Stimulated activated CD8-positive, alpha-beta memory T cell treated with anti-CD3 and anti-CD28 coated beads, Interleukin-2, amount 100 ng/mL, for 1 hour (primary cell): ENCODE results near the gene LIMK2.
"Not testable (repeated sequence)": the region's sequence is repeated elsewhere in the genome, so short reads cannot be mapped to it uniquely, and the experiment has no call there.

Experiments used
- DNase-seq, 2 donors: peaks; one replicate each; pipeline ENCODE4 v3.0.0-alpha.2; 2020; ENCODE audit warnings: low read depth in 2 of 2

LIMK2 gene

DNA sequence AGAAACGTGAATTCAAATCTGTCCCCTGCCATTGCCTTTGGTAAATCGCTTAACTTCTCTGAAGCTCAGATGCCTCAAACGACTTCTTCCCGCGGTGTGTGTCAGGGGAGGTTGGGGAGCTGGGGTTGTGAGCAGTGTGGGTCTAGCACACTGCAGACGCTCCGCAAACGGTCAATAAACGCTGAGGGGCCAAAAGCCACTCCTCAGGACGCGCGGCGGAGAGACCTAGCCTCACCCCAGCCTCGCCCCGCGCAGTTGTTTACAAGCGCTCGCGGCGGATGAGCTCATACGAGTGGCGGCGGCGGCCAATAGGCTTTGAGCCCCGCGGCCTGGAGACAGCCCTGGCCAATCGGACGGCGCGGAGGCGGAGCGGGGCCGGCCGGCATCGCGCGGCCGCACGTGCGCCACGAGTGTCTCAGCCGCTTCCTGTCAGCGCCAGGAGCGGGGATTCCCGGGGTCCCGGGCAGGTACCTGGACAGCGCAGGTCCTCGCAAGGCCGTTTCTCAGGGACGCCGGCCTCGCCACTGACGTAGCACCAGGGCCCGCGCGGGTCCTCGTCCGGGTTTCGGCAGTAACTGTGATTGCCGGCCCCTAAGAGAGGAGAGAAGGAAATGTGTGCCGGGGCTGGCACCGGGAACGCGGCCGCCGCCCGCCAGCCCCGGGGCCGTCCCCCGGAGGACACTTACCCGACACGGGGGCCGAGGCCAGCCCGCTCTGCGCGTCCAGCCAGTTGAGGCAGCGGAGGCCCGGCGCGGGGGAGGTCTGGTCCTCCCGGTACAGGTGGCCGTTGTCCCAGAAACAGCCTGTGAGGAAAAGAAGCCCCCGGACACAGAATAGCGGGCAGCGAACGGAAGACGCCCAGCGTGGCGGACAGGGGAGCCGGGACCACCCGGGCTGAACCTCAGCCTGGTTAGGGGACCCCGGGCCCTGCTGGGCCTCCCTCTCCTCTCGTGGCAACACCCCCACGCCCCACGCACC, 78.7 kb downstream of the LIMK2 start:
- DNase-seq, result peak; percentile 89 to 92

DNA sequence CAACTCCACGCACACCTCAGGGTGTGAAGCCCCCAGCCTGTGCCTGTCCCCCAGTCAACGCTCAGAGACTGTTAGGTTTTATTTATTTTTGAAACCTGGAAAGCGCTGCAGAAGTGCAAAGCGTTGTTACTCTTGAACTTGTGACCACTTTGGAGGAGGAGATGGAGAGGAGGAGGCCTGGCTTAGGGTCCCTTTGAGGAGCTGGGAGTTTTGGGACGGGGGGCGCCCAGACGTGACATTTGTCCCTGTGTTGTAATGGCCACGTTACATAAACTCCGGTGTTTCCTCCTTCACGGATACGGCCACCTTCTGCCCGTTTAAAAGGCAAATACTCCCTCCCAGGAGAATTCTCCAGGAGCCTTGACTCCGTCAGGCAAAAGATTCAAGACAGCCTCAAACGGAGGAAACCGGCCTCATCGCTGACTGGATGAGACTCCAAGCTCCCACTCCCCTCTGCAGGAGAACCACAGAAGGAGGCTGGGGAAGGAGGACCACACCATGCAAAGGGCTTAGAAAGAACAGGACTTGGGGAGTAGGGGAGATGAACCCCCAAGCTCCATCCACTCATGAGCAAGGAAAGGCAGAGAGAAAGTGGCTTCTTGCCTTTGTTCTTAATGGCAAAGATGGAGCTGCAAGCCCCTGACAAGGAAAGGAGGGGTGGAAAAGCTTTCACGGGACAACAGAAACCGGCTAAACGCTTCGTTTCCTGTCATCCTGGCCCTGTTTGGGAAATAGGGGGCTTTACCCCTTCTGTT, 79.6 kb downstream of the LIMK2 start:
- no peak for DNase-seq

DNA sequence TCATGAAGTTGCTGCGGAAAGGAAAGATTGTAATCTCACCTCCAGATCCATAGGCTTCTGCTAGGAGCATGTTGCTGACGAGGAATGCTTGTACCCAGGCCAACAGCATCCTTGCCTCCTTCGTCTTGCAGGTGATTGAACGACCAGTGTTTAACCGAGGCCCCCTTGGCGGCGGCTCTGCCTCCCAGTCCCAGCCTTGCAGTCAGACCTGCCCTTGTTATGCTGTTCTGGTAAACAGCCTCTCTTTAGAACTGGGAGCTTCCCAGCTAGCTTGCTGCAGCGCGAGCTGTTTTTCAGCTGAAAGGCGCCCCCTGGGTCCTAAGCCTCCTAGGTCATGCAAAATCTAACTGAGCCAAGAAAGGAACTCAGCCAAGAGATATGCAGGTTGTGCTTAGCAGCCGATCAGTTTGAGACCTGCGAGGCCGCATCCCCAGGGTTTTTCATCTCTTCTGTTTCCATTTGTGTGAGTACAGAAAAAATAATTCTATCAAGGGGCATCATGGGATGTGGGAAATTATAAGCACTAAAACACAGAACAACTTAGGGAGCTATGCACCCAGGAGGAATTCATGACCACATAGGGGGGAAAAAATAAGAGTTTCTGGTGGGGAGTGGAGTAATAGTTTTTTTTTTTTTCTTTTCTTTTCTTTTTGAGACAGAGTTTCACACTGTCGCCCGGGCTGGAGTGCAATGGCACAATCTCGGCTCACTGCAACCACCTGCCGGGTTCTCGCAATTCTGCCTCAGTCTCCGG, 80.3 kb downstream of the LIMK2 start, which contains the start of gene PIK3IP1:
Gene PIK3IP1, minus strand, starts transcription at position 253 of the 754 bp plus-strand sequence. Its CDS starts 144 bp downstream, at position 109.
- peak; percentile 71 to 78 for DNase-seq

DNA sequence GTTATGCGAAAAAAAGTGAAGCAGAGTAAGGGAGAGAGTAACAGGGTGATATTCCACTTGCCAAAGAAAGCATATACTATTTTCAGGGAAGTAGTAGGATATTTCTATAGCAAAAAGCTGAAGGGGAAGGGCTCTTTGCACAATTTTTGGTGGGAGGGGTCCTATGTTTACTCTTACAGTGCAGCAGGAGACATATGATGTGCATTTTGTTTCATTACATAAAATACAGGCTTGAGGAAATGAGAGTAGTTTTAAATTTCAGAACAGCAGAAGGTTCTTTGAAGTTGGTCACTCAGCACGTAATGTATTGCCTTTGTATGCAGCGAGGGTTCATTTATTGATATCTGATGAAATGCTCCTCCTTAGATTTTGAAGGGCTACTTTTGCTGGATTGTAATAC, 83.3 kb downstream of the LIMK2 start:
- no peak for DNase-seq

DNA sequence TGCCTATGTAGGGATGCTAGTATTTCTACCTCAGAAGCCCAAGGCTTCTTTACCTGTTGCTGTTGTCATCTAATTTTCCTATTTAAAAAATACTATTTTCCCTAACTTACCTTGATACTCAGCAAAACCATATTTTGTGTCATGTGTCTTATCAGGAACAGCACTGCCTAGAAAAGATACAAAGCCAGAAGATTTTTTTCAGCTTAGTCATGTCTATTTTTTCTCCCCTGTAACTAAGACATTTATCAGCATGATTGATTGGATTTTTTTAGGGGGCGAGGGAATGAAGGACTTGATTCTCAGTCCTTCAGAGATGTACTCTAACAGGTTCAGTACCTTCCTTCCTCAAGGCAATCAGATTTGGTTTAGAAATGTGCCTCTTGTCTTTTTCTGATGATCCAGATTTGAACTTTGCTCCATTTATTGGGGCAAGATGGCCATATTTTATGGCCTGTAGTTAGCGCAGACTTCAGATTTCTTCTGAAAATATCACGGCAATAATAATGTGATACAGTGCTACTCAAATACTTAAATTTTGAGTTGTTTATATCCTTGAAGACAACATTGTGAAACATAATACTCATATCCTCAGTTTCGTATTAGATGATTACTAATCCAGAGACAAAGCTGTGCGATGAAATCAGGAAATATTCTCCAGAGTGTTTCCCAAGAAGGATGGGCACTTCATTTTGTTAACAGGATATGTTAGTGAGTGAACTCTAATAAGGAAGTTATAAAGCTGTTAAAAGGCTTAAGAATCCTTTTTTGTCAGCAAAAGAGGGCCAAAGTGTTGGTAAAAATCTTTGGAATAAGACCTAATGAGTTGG, 83.9 kb downstream of the LIMK2 start:
- no peak for DNase-seq

DNA sequence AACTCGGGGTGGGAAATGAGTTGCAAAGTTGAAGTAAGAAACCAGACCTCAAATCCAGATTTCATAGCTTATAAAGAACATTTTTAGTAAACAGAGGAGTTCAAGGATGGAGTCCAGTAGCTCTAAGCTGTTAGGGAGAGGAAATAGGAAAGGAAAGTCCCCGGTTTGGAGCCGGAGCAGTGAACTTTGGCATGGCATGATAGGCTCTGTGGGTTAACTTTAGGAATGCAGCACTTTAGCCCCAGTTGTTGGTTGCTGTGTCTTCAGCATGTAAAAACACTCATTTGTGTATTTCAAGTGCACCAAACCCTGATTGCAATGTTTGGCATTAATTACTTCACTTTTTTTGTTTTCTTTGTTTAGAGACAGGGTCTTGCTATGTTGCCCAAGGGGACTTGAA, 88.8 kb downstream of the LIMK2 start:
- DNase-seq, result no peak

DNA sequence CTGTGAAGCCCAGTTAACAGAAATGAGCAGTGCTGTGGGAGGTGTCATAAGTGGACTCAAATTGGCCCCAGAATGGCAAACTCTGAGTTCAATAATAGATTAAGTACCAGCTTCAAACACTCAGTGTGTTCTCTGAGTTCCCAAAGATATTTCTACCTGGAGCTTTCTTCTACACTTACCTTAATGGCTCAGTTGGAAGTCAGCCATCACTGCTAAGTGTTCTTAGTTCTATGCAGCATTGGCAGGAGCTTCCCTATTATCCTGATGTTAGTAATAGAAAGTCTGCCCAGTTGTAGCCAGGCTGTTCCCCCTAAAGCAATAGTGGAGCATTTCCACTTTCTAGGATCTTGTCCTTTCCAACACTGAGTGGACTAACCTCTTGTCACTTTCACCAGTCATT, 89.9 kb downstream of the LIMK2 start:
- no peak for DNase-seq

DNA sequence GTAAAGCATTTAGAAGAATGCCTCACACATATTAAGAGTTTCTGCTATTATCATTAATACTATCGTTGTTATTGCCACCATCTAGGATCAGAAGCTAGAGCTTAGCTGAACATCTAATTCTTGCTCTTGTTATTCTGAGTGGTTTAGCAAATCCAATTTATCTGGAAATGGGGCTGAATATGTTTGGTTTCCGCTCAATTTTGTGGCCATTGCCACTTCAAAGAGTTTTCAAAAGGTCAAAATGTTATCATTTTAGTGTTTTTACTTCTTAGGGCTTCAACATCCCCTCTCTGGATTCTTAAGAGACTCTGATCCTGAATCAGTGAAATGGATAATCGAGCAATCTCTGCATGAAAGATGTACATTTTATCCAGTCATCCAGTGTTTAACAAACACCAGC, 90.4 kb downstream of the LIMK2 start:
- no peak for DNase-seq

DNA sequence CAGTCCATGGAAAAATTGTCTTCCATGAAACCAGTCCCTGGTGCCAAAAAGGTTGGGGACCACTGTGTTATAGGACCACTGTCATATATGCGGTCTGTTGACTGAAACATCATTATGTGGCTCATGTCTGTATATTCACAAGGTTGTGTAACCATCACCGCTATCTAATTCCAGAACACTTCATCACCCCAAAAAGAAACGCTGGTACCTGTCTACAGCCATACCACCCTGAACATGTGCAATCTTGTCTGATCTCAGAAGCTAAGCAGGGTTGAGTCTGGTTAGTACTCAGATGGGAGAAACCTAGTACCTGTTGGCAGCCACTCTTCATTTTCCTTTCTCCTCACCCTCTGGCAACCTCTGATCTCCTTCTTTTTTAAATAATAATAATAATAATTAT, 93.1 kb downstream of the LIMK2 start:
- no peak for DNase-seq

DNA sequence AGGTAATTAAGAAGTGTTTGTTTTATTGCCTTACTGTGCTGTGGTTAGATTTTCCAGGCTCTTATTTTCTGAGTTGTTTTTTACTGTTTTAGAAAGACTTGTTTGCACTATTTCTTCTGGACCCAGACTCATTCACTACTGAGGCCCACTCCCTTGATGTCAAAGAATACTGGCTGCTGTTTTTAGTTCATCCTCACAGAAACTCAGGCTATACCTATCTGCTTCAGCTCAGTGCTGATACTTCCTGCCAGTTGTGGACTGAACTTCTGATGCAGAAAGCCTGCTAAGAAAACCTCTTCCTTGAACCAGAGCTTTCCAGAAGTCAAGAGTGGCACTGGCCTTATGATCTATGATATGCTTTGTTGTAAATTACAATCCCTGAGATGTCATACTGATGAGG, 96.1 kb downstream of the LIMK2 start:
- no peak for DNase-seq

DNA sequence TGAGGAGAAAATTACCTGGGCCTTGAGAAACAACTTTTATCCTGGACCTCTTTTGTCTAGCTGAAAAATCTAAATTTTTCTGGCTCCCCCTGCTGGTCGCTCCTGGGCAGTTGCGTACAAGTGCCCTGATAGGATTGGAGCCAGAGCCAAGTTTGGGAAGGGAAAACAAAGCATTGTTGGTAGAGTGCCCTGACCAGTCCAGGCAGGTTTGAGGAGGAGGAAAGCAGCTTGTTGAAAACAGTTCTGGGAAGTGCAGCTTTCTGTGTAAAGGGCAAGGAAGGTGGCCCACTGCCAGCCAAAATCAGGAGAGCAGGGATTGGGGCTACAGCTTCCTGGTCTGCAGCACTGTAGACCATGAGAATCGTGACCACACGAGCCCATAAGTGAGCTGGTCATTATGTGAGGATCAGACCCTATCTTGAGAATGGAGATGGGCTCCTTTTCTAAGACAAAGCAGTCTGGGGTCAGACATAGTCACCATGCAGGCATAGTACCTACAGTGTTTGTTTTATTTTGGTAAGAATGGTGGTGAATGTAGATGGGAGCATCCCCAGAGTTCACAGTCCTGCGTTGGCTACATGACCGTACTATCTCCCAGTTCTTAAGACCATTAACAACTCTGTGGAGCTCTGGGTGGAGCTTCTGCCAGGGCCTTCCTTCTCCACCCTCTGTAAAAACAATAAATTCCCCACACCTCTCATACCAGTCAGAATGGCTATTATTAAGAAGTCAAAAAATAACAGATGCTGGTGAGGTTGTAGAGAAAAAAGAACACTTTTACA, 101.5 kb downstream of the LIMK2 start:
- DNase-seq, result peak; percentile 37 to 42

DNA sequence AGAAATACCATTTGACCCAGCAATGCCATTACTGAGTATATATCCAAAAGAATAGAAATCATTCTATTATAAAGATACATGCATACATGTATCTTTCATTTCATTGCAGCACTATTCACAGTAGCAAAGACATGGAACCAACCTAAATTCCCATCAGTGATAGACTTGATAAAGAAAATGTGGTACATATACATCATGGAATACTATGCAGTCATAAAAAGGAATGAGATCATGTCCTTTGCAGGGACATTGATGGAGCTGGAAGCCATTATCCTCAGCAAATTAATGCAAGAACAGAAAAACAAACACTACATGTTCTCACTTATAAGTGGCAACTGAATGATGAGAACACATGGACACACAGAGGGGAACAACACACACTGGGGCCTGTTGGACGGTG, 102.1 kb downstream of the LIMK2 start:
- not testable (repeated sequence) for DNase-seq

DNA sequence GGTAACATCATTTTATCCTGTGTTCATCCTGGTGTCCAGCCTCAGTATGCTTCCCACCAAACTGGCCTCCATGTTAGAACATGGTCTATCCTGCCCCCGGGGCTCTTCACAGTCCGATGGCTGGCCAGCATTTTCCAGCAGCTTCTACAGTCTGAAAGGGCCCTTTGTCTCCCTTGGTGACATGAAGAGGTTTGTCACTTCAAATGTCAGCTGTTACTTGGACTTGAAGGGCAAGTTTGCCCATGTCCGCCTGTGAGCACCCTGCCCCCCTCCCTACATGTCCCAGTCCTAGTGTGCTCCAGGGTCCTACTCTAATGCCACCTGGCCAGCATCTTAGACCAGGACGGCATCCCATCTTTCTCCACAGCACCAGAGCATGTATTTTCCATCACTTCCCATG, 109.3 kb downstream of the LIMK2 start:
- no peak for DNase-seq

DNA sequence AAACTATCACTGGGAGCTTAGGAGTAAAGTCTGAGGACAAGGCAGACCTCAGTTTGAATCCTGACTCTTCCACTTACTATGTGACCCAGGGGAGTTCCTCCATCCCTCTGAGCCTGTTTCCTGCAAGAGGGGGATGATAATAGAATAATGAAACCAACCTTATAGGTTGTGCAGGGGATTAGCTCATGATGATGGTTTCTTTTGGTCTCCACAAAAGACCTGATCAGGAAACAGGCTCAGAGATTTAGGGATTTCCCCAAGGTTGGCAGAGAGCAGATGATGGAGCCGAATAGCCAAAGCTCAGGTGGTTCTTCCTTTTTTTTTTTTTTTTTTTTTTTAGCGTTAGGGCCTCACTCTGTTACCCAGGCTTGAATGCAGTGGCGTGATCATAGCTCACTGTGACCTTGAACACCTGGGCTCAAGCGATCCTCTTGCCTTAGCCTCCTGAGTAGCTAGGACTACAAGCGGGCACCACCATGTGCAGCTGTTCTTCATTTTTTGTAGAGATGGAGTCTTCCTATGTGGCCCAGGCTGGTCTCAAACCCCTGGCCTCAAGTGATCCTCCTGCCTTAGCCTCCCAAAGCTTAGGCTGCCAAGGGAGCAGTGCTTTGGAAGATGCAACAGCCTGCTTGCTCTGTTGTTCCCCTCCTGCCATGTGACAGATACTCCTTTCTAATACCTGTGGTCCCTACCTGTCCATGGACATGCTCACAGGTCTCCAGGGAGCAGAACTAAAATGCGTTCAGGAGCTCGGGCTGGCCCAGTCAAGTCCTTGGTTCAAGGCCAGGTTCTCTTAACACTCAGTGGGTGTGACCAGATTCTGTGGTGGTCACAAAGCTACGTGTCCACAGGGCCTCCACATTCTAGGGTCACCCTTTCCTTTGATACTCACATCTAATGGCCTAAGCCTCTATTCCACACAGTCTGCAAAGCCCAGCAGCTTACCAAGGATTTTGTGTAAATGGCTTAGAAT, 111.8 kb downstream of the LIMK2 start:
- no peak for DNase-seq

DNA sequence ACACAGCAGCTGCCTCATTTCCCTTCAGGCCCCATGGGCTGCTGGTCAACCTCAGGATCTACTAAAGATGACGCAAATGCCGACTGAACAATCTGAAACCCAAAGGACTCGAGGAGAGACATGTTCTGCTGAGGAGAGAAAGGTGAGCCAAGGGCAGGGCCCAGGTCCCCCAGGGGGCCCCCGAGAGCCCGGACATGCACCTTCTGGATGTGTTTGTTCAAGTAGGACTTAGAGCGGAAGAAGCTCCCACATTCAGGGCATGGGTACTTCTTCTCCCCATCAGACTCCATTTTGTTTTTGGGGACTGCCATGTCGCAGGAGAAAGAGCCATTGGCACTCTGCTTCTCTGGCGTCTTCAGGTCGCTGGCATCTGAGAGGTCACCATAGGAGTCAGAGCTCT, 114.8 kb downstream of the LIMK2 start:
- DNase-seq, result no peak

DNA sequence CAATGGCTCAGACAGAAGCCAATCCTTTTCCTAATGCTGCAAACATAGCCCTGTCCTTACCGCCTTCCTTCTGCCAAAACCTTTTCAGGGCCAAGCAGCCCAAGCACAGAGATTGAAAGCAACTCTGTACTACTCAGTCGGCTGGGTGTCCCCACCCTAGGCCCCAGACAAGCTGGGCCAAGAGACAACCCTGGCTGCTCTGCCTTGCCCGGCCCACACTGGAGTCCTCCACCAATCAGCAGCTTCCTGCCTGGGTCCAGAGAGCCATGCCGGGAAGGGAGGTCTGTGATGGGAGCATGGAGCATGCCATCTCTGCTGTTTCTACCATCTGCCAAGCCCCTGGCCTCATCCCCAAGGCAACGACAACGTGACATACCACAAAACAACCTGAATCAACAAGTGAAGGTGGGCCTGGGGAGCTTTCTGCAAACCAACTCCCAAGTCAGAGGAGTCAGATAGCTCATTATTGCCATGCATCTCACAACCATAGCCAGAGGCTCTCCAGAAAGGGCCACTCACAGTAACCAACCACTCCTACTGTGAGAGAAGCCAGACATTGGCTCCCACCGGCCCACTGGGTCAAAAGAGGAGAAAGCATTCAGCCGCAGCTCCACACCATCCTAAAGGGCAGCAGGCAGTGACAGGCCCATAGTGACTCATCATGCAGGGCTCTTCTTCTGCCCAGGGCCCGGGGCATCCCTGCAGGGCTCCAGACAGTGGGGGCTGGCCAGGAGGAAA, 115.9 kb downstream of the LIMK2 start:
- DNase-seq, result no peak

DNA sequence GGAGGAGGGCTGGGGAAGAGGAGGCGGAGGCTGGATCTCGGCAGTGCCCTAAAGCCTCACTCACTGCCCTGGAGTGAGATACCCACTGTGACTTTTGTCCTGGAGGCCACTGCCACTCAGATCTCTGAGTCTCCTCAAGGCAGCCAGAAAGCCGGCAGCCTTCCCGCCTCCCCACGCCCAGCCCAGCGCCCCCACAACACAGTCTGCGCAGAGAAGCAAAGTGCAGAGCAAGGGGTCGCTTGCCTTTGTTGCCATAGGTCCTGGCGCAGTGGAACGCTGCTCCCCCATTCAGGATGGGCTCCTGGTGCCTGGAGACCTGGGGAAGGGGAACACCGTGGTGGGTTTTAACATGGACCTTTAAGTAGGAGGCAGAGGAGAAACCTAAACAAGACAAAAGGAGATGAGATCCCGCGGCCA, 116.5 kb downstream of the LIMK2 start:
- DNase-seq, result no peak

DNA sequence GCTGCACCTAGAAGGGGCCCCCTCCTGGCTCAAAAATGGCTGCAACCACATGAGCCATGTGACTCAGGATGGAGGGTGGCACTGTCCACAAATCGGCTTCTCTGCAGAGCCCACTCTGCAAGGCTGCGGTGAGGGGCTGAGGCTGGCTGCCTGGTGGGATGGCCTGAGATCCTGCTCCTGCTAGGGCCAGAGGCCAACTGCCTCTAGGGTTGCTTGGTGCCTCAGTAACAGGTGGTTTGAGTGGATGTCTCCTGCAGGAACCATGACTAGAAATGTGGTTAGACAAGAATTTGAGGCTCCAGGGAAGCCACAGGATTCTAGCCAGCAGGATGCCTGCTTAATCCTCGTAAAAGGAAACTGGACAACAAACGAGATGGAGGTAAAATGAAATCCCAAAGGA, 116.9 kb downstream of the LIMK2 start:
- DNase-seq, result no peak
